HS-27A (cell line): Measurements from ENCODE around the gene SPR.
"Not testable (repeated sequence)": the region's sequence is repeated elsewhere in the genome, so short reads cannot be mapped to it uniquely, and the experiment has no call there.

Experiments used
- DNase-seq: peaks from one replicate; pipeline ENCODE4 v3.0.0-alpha.2; 2012; ENCODE audit warnings: low read depth, missing footprints

SPR gene

DNA sequence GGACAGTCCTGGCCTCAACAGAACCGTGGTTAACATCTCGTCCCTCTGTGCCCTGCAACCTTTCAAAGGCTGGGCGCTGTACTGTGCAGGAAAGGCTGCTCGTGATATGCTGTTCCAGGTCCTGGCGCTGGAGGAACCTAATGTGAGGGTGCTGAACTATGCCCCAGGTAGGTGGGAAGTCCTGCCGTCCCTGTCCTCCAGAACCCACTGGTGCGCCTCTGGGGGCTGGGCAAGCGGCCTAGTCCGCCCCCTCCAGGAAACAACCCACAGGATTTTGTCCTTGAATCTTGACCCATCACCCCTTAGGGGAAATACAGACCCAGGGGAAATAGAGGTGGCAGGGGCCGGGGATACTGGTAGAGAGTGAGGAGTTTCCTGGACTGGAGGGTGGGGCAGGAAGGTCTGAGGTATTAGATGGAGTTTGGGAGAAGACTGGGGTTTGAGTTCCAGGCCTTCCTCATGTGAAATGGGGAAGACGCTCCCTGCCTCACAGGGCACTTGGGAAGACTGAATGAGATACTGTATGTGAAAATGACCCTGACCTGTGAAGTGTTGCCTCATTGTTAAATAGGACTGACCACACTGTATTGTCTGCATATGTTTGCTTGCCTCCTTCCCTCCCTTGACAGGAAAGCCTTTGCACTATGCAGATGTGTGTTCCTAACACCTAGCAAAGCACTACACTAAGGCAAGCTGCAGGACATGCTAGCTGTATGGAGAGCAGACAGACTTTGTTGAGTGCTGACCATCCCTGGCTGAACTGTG, 1.4 kb downstream of the SPR start:
- DNase-seq, result no peak

DNA sequence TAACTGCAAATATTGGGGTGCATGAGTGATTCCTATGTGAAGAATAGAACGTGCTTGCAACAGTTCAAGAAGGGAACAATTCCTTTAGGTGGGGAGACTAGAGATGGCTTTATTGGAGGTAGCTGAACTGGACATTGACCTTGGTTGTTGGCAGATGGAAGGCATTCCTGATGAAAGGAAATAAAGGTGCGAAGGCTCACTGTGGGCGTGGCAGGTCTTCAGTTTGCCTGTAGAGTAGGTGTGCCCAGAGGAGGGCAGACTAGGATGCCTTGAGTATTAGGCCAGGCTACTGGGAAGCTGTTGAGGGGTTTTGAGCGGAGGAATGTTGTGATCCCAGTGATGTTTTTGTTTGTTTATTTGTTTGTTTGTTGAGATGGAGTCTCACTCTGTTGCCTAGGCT, 2.8 kb downstream of the SPR start:
- DNase-seq, result no peak

DNA sequence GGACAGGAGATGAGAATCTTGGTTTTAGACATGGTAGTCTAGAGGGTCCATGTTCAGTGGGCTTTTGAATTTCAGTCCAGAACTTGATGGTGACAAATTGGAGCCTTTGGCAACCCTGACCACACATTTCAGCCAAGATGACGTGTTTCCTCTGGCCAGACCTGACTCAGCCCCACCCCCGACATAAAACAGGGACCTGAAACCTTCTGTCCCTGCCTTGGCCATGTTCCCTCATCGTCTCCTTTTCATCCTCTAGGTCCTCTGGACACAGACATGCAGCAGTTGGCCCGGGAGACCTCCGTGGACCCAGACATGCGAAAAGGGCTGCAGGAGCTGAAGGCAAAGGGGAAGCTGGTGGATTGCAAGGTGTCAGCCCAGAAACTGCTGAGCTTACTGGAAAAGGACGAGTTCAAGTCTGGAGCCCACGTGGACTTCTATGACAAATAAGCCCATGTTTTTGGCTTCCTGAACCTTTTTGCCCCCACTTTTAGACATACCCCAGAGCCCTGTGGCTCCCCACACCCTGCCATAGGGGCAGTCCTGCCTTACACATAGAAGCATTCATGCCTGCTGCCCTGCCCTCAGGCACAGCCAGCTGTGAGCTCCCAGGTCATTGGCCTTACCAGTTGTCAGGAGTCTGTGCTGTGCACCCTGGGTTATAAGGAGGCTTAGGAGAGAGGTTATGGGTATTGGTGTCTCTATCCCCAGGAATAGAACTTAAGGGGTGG, 4.0 kb downstream of the SPR start:
- no peak for DNase-seq

DNA sequence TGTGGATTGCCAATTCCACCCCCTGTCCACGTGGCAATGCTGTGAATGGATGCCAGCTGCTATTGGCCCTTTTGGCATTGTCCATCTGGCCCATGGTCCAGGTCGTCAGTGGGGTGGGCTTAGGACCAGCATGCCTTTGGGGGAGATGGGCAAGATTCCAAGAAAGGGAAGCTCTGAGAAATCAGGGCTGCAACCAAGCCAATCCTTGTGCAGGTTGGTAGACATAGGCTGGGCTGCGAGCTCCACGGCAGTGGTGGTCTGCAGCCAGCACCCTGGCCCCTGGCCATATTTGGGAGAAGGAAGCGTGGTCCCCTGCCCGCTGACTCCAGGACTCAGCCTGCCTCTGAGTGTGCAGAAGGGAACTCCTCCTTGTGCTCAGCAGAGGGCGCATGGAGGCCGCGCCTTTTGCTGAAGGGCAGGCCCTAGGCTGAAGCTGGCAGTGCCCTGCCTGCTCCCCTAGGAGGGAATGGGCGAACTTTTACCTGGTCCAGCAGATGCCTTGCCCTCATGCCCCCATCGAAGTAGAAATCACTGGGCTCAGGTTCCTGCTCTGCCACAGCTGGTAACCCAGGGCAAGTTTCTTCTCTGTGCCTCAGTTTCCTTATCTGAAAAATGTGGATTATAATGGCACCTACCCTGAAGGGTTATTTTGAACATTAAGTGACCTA, 5.4 kb downstream of the SPR start:
- DNase-seq, result peak; percentile 14

- DNase-seq, result no peak
These were observed 6.5 kb downstream of the SPR start for GRCh38 chr2:72893594-72894319.

DNA sequence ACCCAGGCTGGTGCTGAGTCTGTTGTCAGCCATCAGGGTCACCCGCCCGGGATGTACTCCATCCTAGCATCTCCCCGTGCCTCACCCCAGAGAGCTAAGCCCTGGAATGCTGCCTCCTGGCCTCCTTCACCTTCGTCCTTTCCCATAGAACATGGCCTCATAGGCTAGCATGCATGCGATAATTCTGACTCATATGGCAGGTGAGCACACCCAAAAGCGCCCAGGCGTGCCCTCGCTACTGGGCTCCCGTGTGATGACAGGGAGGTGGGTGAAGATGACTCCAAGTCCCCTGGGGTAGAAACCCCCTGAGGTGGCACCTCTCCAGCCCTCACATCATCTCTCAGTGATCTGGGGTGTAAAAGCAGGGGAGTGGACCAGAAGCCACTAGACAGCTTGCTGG, 7.3 kb downstream of the SPR start:
- DNase-seq, result no peak

GRCh38 chr2:72895154-72895553, 7.9 kb downstream of the SPR start:
- no peak for DNase-seq

DNA sequence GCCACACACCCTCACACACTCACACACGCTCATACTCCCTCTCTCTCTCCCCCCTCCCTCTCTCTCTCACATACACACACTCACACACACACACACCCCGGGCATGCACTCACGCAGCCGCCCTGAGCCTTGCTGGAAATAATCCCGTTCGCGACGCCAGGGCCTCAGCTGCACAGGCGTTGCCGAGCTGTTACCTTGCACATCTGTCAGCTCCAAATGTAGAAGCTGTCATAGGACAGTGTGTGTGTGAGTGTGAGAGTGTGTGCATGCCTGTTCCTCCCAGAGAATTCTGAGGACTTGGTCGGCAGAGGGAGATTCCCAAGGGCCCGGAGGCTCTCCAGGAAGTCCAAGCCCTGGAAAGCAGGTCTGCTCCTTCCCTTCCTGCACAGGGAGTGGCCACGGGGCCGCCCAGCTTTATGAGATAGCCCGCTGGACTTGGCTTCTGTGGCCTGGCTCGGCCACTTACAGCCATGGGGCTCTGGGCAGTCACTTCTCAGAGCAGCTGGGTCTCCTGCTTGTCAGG, 8.6 kb downstream of the SPR start:
- DNase-seq, result peak; percentile 8

- peak; percentile 20 for DNase-seq
These were observed 9.2 kb downstream of the SPR start for GRCh38 chr2:72896446-72896845.

DNA sequence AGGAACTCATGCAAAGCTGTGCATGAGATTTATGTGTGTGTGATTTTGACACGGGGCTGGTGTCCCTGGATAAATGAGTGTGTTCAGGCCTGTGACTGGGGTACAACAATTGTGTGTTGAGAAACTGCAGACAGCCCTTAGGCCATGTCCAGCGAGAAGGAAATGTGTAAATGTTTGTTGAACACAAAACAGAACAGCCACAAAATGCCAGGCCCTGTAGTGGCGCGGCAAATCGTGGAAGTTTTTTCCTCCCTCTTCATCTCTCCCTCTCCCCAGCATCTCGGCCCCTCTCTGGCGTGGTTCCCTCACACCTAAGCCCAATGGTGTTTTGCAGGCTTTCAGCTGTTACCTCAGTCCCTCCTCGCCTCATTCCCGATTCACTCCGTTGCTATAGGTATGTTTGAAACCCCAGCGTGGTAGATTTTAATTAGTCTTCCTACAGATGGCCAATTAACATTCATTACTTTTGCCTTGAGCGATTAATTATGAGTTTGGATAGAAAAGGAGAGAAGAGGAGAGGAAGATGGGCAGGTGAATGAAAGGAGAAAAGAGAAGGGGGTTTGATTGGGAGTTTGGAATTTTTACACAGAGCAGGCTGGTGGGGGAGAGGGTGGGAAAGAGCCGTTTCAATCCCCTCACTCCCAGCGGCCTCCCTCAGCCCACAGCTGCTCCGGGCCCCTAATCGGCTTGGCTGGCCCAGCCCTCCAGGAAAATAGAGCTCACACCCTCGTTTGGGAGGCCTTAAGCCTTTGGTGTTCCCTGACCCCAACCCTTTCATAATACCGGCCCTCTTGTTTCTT, 10.8 kb downstream of the SPR start:
- no peak for DNase-seq

DNA sequence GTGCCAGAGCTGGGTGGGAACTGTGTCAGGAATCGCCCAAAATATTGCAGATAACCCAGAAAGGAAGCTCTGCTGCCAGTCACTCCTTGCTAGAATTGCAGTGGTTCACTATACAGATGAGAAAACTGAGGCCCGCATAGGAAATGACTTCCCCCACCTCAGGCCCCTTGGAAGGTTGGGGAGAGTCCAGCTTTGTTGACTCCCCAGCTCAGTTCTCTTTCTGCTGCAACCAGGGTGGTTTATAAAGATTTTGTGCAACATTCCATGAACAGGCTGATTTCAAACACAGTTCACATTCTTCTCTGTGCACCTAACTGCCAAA, 11.3 kb downstream of the SPR start:
- no peak for DNase-seq

GRCh38 chr2:72900191-72900825, 13.1 kb downstream of the SPR start:
- no peak for DNase-seq

DNA sequence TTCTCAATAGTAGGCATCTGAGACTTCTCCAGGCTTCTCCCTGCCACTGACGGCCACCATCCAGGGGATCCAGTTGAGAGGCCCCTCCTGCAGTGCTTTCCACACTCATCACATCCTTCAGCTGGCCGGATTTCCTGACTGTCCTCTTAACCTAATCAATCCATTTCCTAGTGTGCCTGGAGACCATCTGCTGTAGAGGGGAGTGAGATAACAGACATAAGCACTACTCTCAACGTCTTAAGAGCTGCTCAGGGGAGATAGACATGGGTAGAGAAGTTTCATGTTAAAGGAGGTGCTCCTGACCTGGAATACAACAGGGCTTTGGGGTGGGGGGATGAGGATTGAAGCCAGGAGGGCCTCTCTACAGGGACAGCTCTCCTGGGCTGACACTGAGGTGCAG, 14.2 kb downstream of the SPR start:
- no peak for DNase-seq

GRCh38 chr2:72907369-72907768, 20.2 kb downstream of the SPR start:
- DNase-seq, result not testable (repeated sequence)

- no peak for DNase-seq
These were observed 21.5 kb downstream of the SPR start for GRCh38 chr2:72908741-72909140.

- DNase-seq, result no peak
These were observed 24.0 kb downstream of the SPR start for GRCh38 chr2:72911256-72911655.

DNA sequence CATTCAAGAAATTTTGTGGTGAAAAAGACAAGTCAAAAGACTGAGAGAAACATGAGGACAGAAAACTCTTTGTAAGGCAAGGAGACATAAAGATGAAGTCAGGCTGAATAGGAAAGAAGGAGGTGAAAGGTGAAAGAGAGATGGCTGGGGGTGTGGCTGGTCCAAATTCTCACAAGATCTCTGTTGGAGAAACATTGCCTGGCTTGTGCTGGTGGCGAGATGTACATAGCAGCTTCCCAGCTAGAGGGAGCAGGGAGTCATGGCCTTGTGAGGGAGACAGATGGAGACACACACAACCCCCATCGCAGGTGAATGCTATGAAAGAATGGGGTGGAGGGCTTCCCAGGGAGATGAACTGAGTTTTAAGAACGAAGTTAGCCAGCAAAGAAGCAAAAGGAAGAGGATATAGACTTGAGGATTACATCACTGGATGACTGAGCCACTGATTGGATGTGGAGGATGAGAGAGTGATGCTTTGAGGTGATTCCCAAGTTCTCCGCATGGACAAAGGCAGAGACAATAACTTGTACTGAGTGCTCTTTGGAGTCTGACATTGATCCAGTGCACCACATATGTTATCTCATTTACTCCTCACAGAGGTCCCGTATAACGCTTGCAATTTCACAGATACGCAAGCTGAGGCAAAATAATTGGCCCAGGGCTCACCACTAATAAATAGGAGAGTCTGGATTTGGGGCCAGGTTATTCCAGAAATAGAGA, 26.4 kb downstream of the SPR start:
- no peak for DNase-seq

DNA sequence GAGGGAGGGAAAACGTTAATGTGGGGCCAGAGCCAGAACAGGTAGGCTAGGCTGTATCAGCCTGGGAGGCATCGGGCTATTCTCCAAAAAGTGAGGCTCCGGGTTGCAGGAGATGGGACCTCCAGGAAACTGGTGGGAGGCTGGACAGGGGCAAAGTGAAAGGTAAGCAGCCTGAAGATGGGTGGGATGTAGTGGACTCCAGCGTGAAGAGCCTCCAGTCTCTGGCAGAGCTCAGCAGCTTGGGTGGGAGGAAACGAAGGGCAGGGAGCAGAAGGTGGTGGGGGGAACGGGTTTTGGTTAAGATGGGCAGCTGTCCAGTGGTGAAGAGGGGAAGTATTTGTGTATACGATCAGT, 27.0 kb downstream of the SPR start:
- DNase-seq, result no peak

GRCh38 chr2:72914589-72915319, 27.5 kb downstream of the SPR start:
- DNase-seq, result no peak
